OCI-LY3 (cell line): ENCODE results near the gene TPM4.

Experiments
- H2AFZ ChIP-seq: fragments of 200-600, 300-600 bp; shearing (Covaris generic); 2 replicates; pipeline ENCODE4 v1.6.0; 2014; ENCODE audit warnings: antibody characterized with exemption, low read depth, low read length
- H3K27ac ChIP-seq: fragments of 200-600, 300-600 bp; sonication (generic); 2 replicates; pipeline ENCODE4 v1.5.1; 2014; ENCODE audit warnings: mild to moderate bottlenecking, low read length, moderate library complexity, mixed read lengths
- H3K27me3 ChIP-seq: fragments of 200-600, 300-600 bp; sonication (generic); 2 replicates; pipeline ENCODE4 v1.6.1; 2014; ENCODE audit warnings: low read depth, low read length, mixed read lengths
- H3K36me3 ChIP-seq: fragments of 200-600, 300-600 bp; sonication (generic); replicated peaks from 2 replicates; pipeline ENCODE3; 2014; ENCODE audit warnings: low read depth, low read length, mixed read lengths
- H3K4me1 ChIP-seq: fragments of 300-600, 200-600 bp; sonication (generic); 2 replicates; pipeline ENCODE4 v1.6.1; 2014; ENCODE audit warnings: low read length, mixed read lengths
- H3K4me2 ChIP-seq: fragments of 200-600, 300-600 bp; sonication (generic); 2 replicates; pipeline ENCODE4 v1.6.1; 2014; ENCODE audit warnings: low read length, mixed read lengths
- H3K4me3 ChIP-seq: fragments of 300-600, 200-600 bp; sonication (generic); 2 replicates; pipeline ENCODE4 v1.5.1; 2014; ENCODE audit warnings: antibody characterized with exemption, mild to moderate bottlenecking, low read length, moderate library complexity
- H3K79me2 ChIP-seq: fragments of 300-600, 200-600 bp; shearing (Covaris generic); 2 replicates; pipeline ENCODE4 v1.6.1; 2014; ENCODE audit warnings: mild to moderate bottlenecking, low read length, mixed read lengths
- H3K9ac ChIP-seq: fragments of 300-600, 200-600 bp; shearing (Covaris generic); 2 replicates; pipeline ENCODE4 v1.6.0; 2014; ENCODE audit warnings: mild to moderate bottlenecking, low read length, moderate library complexity
- H3K9me3 ChIP-seq: fragments of 200-600, 300-600 bp; shearing (Covaris generic); 2 replicates; pipeline ENCODE4 v1.6.1; 2014; ENCODE audit warnings: low read length, mixed read lengths; ENCODE audit not compliant: insufficient read depth
- H4K20me1 ChIP-seq: fragments of 200-600, 300-600 bp; sonication (generic); 2 replicates; pipeline ENCODE4 v1.6.1; 2016; ENCODE audit warnings: low read length, mixed read lengths; ENCODE audit not compliant: insufficient read depth
- CTCF ChIP-seq: fragments of 200-600, 300-600 bp; sonication (generic); IDR thresholded peaks from 2 replicates; pipeline ENCODE4 v1.5.1; 2014; ENCODE audit warnings: antibody characterized with exemption, low read length, low read depth
- EZH2phosphoT487 ChIP-seq: fragments of 200-600 bp; shearing (Covaris generic); IDR thresholded peaks from 2 replicates; pipeline ENCODE4 v1.6.1; 2018; ENCODE audit warnings: antibody characterized with exemption, mixed run types, low read depth

The TPM4 gene

GRCh38 chr19:16106121-16106520 is 29.8 kb downstream of the TPM4 start:
- no peak for TF ChIP-seq CTCF
- TF ChIP-seq EZH2phosphoT487, result no peak
- H3K9ac ChIP-seq, result peak overlapping the region; percentile 36; the same call in 1 of the 2 replicates
- H3K4me3 ChIP-seq, result no peak overlapping the region
- H3K79me2 ChIP-seq, result peaks cover 3% of the 10 kb centered on the region; the same call in 1 of the 2 replicates
- peaks cover 41% of the 10 kb centered on the region for H3K4me1 ChIP-seq
- no peaks in the 10 kb centered on the region for H3K9me3 ChIP-seq
- H3K36me3 ChIP-seq, result peaks cover 12% of the 10 kb centered on the region
- H4K20me1 ChIP-seq, result no peaks in the 10 kb centered on the region
- H3K4me2 ChIP-seq, result peak overlapping the region; percentile 47
- no peaks in the 10 kb centered on the region for H3K27me3 ChIP-seq
- H3K27ac ChIP-seq, result peak overlapping the region; percentile 97
- H2AFZ ChIP-seq, result no peak overlapping the region

GRCh38 chr19:16111160-16111908 is 35.0 kb downstream of the TPM4 start, which contains the start of gene RAB8A:
Gene RAB8A (plus strand): TSS chr19:16111889. CDS start chr19:16111902, 13 bp downstream.
- H2AFZ ChIP-seq, result no peak within 1 kb of the TSS
- no peaks in the 10 kb centered on the region for H3K9me3 ChIP-seq
- H3K4me3 ChIP-seq, result peak within 1 kb of the TSS; percentile 94
- TF ChIP-seq EZH2phosphoT487 (no peak), CTCF (peak; percentile 78)
- peak within 1 kb of the TSS; percentile 79 for H3K27ac ChIP-seq
- no peaks in the 10 kb centered on the region for H3K27me3 ChIP-seq
- peaks cover 30% of the 10 kb centered on the region for H3K36me3 ChIP-seq
- H3K4me2 ChIP-seq, result peak within 1 kb of the TSS; percentile 99
- H3K4me1 ChIP-seq, result peaks cover 50% of the 10 kb centered on the region
- H3K79me2 ChIP-seq, result peaks cover 50% of the 10 kb centered on the region
- H3K9ac ChIP-seq, result peak within 1 kb of the TSS; percentile 99
- 0 out of 2 replicates have a peak, but pooled peaks cover 6% of the 10 kb centered on the region for H4K20me1 ChIP-seq

- H3K27me3 ChIP-seq, result no peaks in the 10 kb centered on the region
- peaks cover 53% of the 10 kb centered on the region for H3K4me1 ChIP-seq
Measured at GRCh38 chr19:16111909-16112752, 35.8 kb downstream of the TPM4 start.

More at GRCh38 chr19:16111909-16112752, 35.8 kb downstream of the TPM4 start:
- TF ChIP-seq CTCF (no peak), EZH2phosphoT487 (no peak)
- Histone ChIP-seq H2AFZ (no peak overlapping the region), H3K79me2 (peaks cover 58% of the 10 kb centered on the region), H4K20me1 (0 out of 2 replicates have a peak, but pooled peaks cover 6% of the 10 kb centered on the region), H3K27ac (peak overlapping the region; percentile 79), H3K36me3 (peaks cover 31% of the 10 kb centered on the region), H3K9ac (peak overlapping the region; percentile 99), H3K4me2 (peak overlapping the region; percentile 99), H3K4me3 (peak overlapping the region; percentile 94), H3K9me3 (no peaks in the 10 kb centered on the region)
